T-helper 22 cell (primary cell): ENCODE results near the gene ARHGAP26.

ENCODE experiments used
- DNase-seq: peaks from one replicate; pipeline ENCODE4 v3.0.0-alpha.2; 2020; ENCODE audit warnings: low read depth

ARHGAP26 gene

DNA sequence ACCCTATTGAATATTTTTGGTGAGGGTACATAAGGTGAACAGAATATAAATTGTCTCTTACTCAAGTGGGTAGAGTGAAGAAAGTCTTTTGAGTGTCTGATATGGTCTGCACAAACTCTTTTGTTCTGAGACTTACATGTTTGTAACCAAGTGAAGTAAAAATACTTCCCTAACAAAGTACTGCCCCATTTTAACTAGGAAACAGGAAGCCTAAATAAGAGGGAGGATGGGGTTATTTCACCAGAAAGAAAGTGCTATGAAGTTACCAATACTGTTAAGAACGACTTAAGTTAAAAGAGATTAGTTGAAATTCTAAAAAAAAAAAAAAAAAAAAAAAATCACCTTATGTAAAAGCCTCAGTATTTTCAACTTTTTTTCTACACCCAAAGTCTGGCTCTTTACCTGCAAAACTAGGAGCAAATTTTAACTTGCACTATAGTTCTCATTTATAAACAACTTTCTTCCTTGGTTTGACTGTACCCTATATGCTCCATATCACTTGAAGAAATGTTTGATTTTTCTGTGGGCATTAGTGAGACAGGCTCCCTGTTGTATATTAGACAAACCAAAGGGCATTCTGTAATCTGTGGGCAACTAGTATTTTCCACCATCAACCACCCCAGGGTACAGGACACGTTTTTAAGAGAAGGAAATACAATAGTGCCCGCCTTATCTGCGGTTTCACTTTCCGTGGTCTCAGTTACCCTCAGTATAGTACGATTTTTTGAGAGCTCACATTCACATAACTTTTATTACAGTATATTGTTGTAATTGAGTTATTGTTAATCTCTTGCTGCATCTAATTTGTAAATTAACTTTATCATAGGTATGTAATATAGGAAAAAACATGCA is 505.6 kb downstream of the ARHGAP26 start:
- DNase-seq, result no peak

DNA sequence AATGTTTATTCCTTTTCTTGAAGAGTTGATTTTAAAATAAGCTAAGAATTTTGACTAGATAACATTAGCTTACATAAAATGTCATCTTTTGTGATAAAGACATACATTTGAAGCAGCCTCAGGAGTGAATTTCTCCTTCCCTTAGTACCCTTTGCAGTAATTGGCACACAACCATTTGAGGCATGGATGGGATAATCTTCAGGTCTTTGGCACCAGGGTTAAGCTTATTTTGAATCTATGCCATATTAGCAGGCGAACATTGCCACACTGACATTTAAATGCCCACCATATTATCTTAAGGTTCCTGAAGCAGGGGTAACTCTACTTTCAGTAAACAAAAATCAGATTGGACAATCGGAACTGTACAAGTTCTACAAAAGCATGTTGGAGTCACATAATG is 507.4 kb downstream of the ARHGAP26 start:
- DNase-seq, result no peak
